CD4-positive, CD25-positive, alpha-beta regulatory T cell (primary cell): ENCODE measurements around the gene DTD2. TPM values are rescaled to one million over a fixed set of nuclear protein-coding genes. Genes with fewer than 3 reads are reported as not detected.
"Not testable (repeated sequence)": the region's sequence is repeated elsewhere in the genome, so short reads cannot be mapped to it uniquely, and the experiment has no call there.

Experiments
- ATAC-seq, 2 donors: fragments of 150-1000 bp; cut with Tn5 transposase; one replicate each; pipeline ENCODE4 v1.10.0; 2021; ENCODE audit warnings: low read depth in 2 of 2, moderate number of reproducible peaks in 2 of 2, moderate library complexity in 1 of 2
- DNase-seq, 3 donors: peaks; one replicate each; pipeline versions ENCODE4 v3.0.0 to v3.0.0-alpha.2; 2012 to 2022; ENCODE audit warnings: mixed read lengths in 1 of 3
- H3K27ac ChIP-seq: one replicate; pipeline ENCODE4 v1.7.0; 2013; ENCODE audit warnings: mild to moderate bottlenecking, low read length; ENCODE audit not compliant: insufficient read depth, poor library complexity, severe bottlenecking
- H3K27me3 ChIP-seq: one replicate; pipeline ENCODE4 v1.7.0; 2013; ENCODE audit warnings: low read length; ENCODE audit not compliant: control insufficient read depth, insufficient read depth
- H3K36me3 ChIP-seq: one replicate; pipeline ENCODE4 v1.7.0; 2013; ENCODE audit warnings: mild to moderate bottlenecking, low read length, moderate library complexity; ENCODE audit not compliant: control insufficient read depth, insufficient read depth
- H3K4me1 ChIP-seq: 2 replicates; pipeline ENCODE4 v1.7.0; 2013; ENCODE audit warnings: mild to moderate bottlenecking, low read length; ENCODE audit not compliant: insufficient read depth, control insufficient read depth, poor library complexity, severe bottlenecking
- H3K4me3 ChIP-seq: one replicate; pipeline ENCODE4 v1.7.0; 2013; ENCODE audit warnings: low read depth, mild to moderate bottlenecking, low read length, moderate library complexity
- H3K9me3 ChIP-seq, 2 experiments: 1 replicate in 1 of 2; 2 replicates in 1 of 2; pipeline ENCODE4 v1.7.0; 2013; ENCODE audit warnings: low read length in 2 of 2, mild to moderate bottlenecking in 1 of 2, moderate library complexity in 1 of 2; ENCODE audit not compliant: control insufficient read depth in 2 of 2
- H3K27ac Mint-ChIP-seq, 3 donors: one replicate each; pipeline ENCODE4 v1.8.0; 2020 to 2022; ENCODE audit warnings: mild to moderate bottlenecking in 3 of 3, mixed read lengths in 3 of 3, moderate library complexity in 2 of 3
- H3K27me3 Mint-ChIP-seq: one replicate; pipeline ENCODE4 v1.8.0; 2022; ENCODE audit warnings: mild to moderate bottlenecking, mixed read lengths
- H3K36me3 Mint-ChIP-seq: one replicate; pipeline ENCODE4 v1.8.0; 2020; ENCODE audit warnings: mixed read lengths
- H3K4me1 Mint-ChIP-seq, 4 donors: one replicate each; pipeline ENCODE4 v1.8.0; 2020 to 2022; ENCODE audit warnings: mixed read lengths in 4 of 4, mild to moderate bottlenecking in 1 of 4
- H3K4me3 Mint-ChIP-seq, 4 donors: one replicate each; pipeline ENCODE4 v1.8.0; 2020 to 2022; ENCODE audit warnings: mild to moderate bottlenecking in 4 of 4, mixed read lengths in 4 of 4, moderate library complexity in 3 of 4
- H3K9me3 Mint-ChIP-seq, 7 donors: one replicate each; pipeline ENCODE4 v1.8.0; 2020 to 2022; ENCODE audit warnings: mixed read lengths in 7 of 7, mild to moderate bottlenecking in 3 of 7, moderate library complexity in 2 of 7
- polyA plus RNA-seq, 4 donors: library from polyadenylated mRNA; unstranded; fragments of 300-500 nt; fragmentation: Illumina TruSeq; gene quantifications; one replicate each; pipeline ENCODE4 v1.2.3, GENCODE V29; 2021
- total RNA-seq: library from RNA; stranded (reverse); gene quantifications from one replicate; pipeline ENCODE4 v1.2.3, GENCODE V29; 2022

DTD2 gene
- total and polyA plus RNA-seq, 5 donors from 2014 or later = 7.8 to 23.7 (median 14.4) TPM

GRCh38 chr14:31440280-31440679 lies 17.0 kb downstream of the DTD2 start:
- Histone ChIP-seq H3K4me1 (no peaks in the 10 kb centered on the region), H3K4me3 (no peak overlapping the region), H3K9me3 (no peaks in the 10 kb centered on the region), H3K36me3 (no peaks in the 10 kb centered on the region), H3K27me3 (no peaks in the 10 kb centered on the region), H3K27ac (no peak overlapping the region)
- H3K27ac Mint-ChIP-seq = no peak overlapping the region
- DNase-seq (no peak), ATAC-seq (no peak)
- H3K4me1 Mint-ChIP-seq = peaks cover 0 to 1% (median 0%) of the 10 kb centered on the region in 4 donors
- no peak overlapping the region for H3K4me3 Mint-ChIP-seq
- peaks cover 0 to 2% (median 0%) of the 10 kb centered on the region in 7 donors for H3K9me3 Mint-ChIP-seq
- H3K36me3 Mint-ChIP-seq = peaks cover 10% of the 10 kb centered on the region
- H3K27me3 Mint-ChIP-seq = no peaks in the 10 kb centered on the region

GRCh38 chr14:31439561-31439960 lies 17.7 kb downstream of the DTD2 start:
- Mint-ChIP-seq H3K4me1 (peaks cover 0 to 2% (median under 1%) of the 10 kb centered on the region in 4 donors), H3K9me3 (peaks cover 0 to 2% (median 0%) of the 10 kb centered on the region in 7 donors), H3K27me3 (no peaks in the 10 kb centered on the region), H3K4me3 (no peak overlapping the region), H3K36me3 (peaks cover 10% of the 10 kb centered on the region), H3K27ac (no peak overlapping the region)
- Histone ChIP-seq H3K36me3 (no peaks in the 10 kb centered on the region), H3K9me3 (no peaks in the 10 kb centered on the region), H3K27me3 (no peaks in the 10 kb centered on the region), H3K4me1 (no peaks in the 10 kb centered on the region), H3K27ac (no peak overlapping the region), H3K4me3 (no peak overlapping the region)
- DNase-seq (no peak), ATAC-seq (no peak)

GRCh38 chr14:31437045-31437691 lies 20.1 kb downstream of the DTD2 start:
- not testable (repeated sequence) for H3K36me3 Mint-ChIP-seq, H3K4me1 Mint-ChIP-seq, H3K36me3 ChIP-seq

GRCh38 chr14:31435276-31435675 lies 22.0 kb downstream of the DTD2 start:
- no peaks in the 10 kb centered on the region for H3K27me3 ChIP-seq
- H3K4me1 ChIP-seq = no peaks in the 10 kb centered on the region
- DNase-seq (no peak), ATAC-seq (no peak)
- Mint-ChIP-seq H3K36me3 (peaks cover 12% of the 10 kb centered on the region), H3K27ac (no peak overlapping the region), H3K4me3 (no peak overlapping the region), H3K9me3 (peaks cover 0 to 7% (median 0%) of the 10 kb centered on the region in 7 donors), H3K4me1 (peaks cover 0 to 6% (median 0%) of the 10 kb centered on the region in 4 donors), H3K27me3 (no peaks in the 10 kb centered on the region)
- no peaks in the 10 kb centered on the region for H3K9me3 ChIP-seq
- H3K27ac ChIP-seq = no peak overlapping the region
- no peak overlapping the region for H3K4me3 ChIP-seq
- no peaks in the 10 kb centered on the region for H3K36me3 ChIP-seq

More at GRCh38 chr14:31437045-31437691, 20.1 kb downstream of the DTD2 start:
- not testable (repeated sequence) for H3K27me3 Mint-ChIP-seq, H3K27me3 ChIP-seq, H3K4me3 ChIP-seq, H3K4me3 Mint-ChIP-seq, DNase-seq, H3K27ac Mint-ChIP-seq, H3K27ac ChIP-seq, H3K9me3 ChIP-seq, H3K4me1 ChIP-seq, H3K9me3 Mint-ChIP-seq, ATAC-seq

- ATAC-seq = no peak
Measured at GRCh38 chr14:31430634-31431264, 26.6 kb downstream of the DTD2 start.

GRCh38 chr14:31429791-31430190 lies 27.5 kb downstream of the DTD2 start:
- Mint-ChIP-seq H3K27me3 (no peaks in the 10 kb centered on the region), H3K27ac (no peak overlapping the region), H3K36me3 (peaks cover 6% of the 10 kb centered on the region), H3K9me3 (peaks cover 0 to 7% (median 0%) of the 10 kb centered on the region in 7 donors), H3K4me3 (no peak overlapping the region), H3K4me1 (peaks cover 0 to 6% (median 0%) of the 10 kb centered on the region in 4 donors)
- H3K36me3 ChIP-seq = no peaks in the 10 kb centered on the region
- DNase-seq (no peak), ATAC-seq (no peak)
- H3K27me3 ChIP-seq = no peaks in the 10 kb centered on the region
- no peaks in the 10 kb centered on the region for H3K4me1 ChIP-seq
- H3K4me3 ChIP-seq = no peak overlapping the region
- no peaks in the 10 kb centered on the region for H3K9me3 ChIP-seq
- no peak overlapping the region for H3K27ac ChIP-seq

More at GRCh38 chr14:31430634-31431264, 26.6 kb downstream of the DTD2 start:
- no peaks in the 10 kb centered on the region for H3K4me1 ChIP-seq
- H3K27ac Mint-ChIP-seq = no peak overlapping the region
- H3K9me3 Mint-ChIP-seq = peaks cover 0 to 7% (median 0%) of the 10 kb centered on the region in 7 donors
- no peaks in the 10 kb centered on the region for H3K27me3 Mint-ChIP-seq
- no peaks in the 10 kb centered on the region for H3K9me3 ChIP-seq
- H3K36me3 Mint-ChIP-seq = peaks cover 6% of the 10 kb centered on the region
- no peak overlapping the region for H3K4me3 Mint-ChIP-seq
- peaks cover 0 to 6% (median 0%) of the 10 kb centered on the region in 4 donors for H3K4me1 Mint-ChIP-seq
- H3K4me3 ChIP-seq = no peak overlapping the region
- no peak for DNase-seq
- no peak overlapping the region for H3K27ac ChIP-seq
- H3K36me3 ChIP-seq = no peaks in the 10 kb centered on the region
- no peaks in the 10 kb centered on the region for H3K27me3 ChIP-seq

GRCh38 chr14:31428011-31428410 lies 29.3 kb downstream of the DTD2 start:
- no peak for DNase-seq
- H3K27ac Mint-ChIP-seq = no peak overlapping the region
- peaks cover 0 to 7% (median 0%) of the 10 kb centered on the region in 7 donors for H3K9me3 Mint-ChIP-seq
- no peaks in the 10 kb centered on the region for H3K9me3 ChIP-seq
- no peaks in the 10 kb centered on the region for H3K27me3 ChIP-seq
- no peak overlapping the region for H3K27ac ChIP-seq
- H3K36me3 Mint-ChIP-seq = peaks cover 6% of the 10 kb centered on the region
- no peaks in the 10 kb centered on the region for H3K4me1 ChIP-seq
- no peaks in the 10 kb centered on the region for H3K4me1 Mint-ChIP-seq
- H3K36me3 ChIP-seq = no peaks in the 10 kb centered on the region
- H3K4me3 Mint-ChIP-seq = no peak overlapping the region
- H3K4me3 ChIP-seq = no peak overlapping the region
- no peaks in the 10 kb centered on the region for H3K27me3 Mint-ChIP-seq
- ATAC-seq = no peak

- Histone ChIP-seq H3K27ac (no peak overlapping the region), H3K27me3 (no peaks in the 10 kb centered on the region), H3K4me1 (no peaks in the 10 kb centered on the region), H3K4me3 (no peak overlapping the region), H3K9me3 (no peaks in the 10 kb centered on the region), H3K36me3 (no peaks in the 10 kb centered on the region)
- no peak overlapping the region for H3K27ac Mint-ChIP-seq
- H3K36me3 Mint-ChIP-seq = no peaks in the 10 kb centered on the region
- no peak for ATAC-seq
- H3K4me3 Mint-ChIP-seq = no peak overlapping the region
- no peaks in the 10 kb centered on the region for H3K27me3 Mint-ChIP-seq
- H3K4me1 Mint-ChIP-seq = no peaks in the 10 kb centered on the region
- no peaks in the 10 kb centered on the region for H3K9me3 Mint-ChIP-seq
- DNase-seq = no peak
Measured at GRCh38 chr14:31426663-31427062, 30.6 kb downstream of the DTD2 start.
